HepG2 (cell line): ENCODE data around the gene LAG3. TPM values are rescaled to one million over a fixed set of nuclear protein-coding genes. Genes with fewer than 3 reads are reported as not detected.

Experiments used
- BCL3 ChIP-seq: sonication (generic); formaldehyde crosslinking; IDR thresholded peaks from 2 replicates; pipeline ENCODE4 v1.5.1; 2020; ENCODE audit warnings: mild to moderate bottlenecking, missing genetic modification reagents, moderate library complexity
- CSRNP1 ChIP-seq: sonication (generic); formaldehyde crosslinking; IDR thresholded peaks from 2 replicates; pipeline ENCODE4 v1.8.1; 2023; ENCODE audit warnings: mild to moderate bottlenecking, missing genetic modification reagents
- DMTF1 ChIP-seq: sonication (generic); formaldehyde crosslinking; IDR thresholded peaks from 2 replicates; pipeline ENCODE4 v1.4.0; 2020; ENCODE audit warnings: mild to moderate bottlenecking, missing genetic modification reagents
- ETV5 ChIP-seq: IDR thresholded peaks from 2 replicates; pipeline ENCODE4 v1.6.1; 2018; ENCODE audit warnings: missing biosample characterization, missing genetic modification reagents, inconsistent platforms, borderline replicate concordance
- IRX3 ChIP-seq: sonication (generic); formaldehyde crosslinking; IDR thresholded peaks from 2 replicates; pipeline ENCODE4 v1.8.1; 2023; ENCODE audit warnings: mild to moderate bottlenecking, low read depth, missing genetic modification reagents, borderline replicate concordance
- RBM22 ChIP-seq: fragments of 200-400 bp; formaldehyde crosslinking; optimal IDR thresholded peaks from 2 replicates; pipeline ENCODE3; 2017; ENCODE audit warnings: mild to moderate bottlenecking, low read length, moderate library complexity
- RELA ChIP-seq: sonication (generic); formaldehyde crosslinking; IDR thresholded peaks from 2 replicates; pipeline ENCODE4 v1.4.0; 2020; ENCODE audit warnings: missing genetic modification reagents
- SMAD3 ChIP-seq: sonication (generic); formaldehyde crosslinking; IDR thresholded peaks from 2 replicates; pipeline ENCODE4 v1.4.0; 2020; ENCODE audit warnings: missing genetic modification reagents
- SOX13 ChIP-seq, 3 experiments: fragments of 450-650 bp in 1 of 3; sonication (generic) in 1 of 3; formaldehyde crosslinking in 1 of 3; IDR thresholded peaks in 2 of 3; conservative IDR thresholded peaks in 1 of 3; 2 replicates each; pipeline versions ENCODE4 v1.5.0 to v1.6.1; 2016 to 2020; ENCODE audit warnings: antibody characterized with exemption in 1 of 3, mild to moderate bottlenecking in 1 of 3, missing compliant biosample characterization in 1 of 3, missing genetic modification reagents in 1 of 3, moderate library complexity in 1 of 3
- THAP8 ChIP-seq: sonication (generic); formaldehyde crosslinking; IDR thresholded peaks from 2 replicates; pipeline ENCODE4 v1.5.1; 2020; ENCODE audit warnings: missing genetic modification reagents, mild to moderate bottlenecking, borderline replicate concordance
- ZBTB38 ChIP-seq: sonication (generic); formaldehyde crosslinking; IDR thresholded peaks from 2 replicates; pipeline ENCODE4 v1.5.1; 2020; ENCODE audit warnings: mild to moderate bottlenecking, missing genetic modification reagents
- ZFP36L1 ChIP-seq: sonication (generic); formaldehyde crosslinking; IDR thresholded peaks from 2 replicates; pipeline ENCODE4 v1.8.0; 2022; ENCODE audit warnings: mild to moderate bottlenecking, missing genetic modification reagents, moderate library complexity
- ZNF30 ChIP-seq: sonication (generic); formaldehyde crosslinking; IDR thresholded peaks from 2 replicates; pipeline ENCODE4 v1.5.0; 2020; ENCODE audit warnings: mild to moderate bottlenecking, missing genetic modification reagents
- ZNF367 ChIP-seq: sonication (generic); formaldehyde crosslinking; IDR thresholded peaks from 2 replicates; pipeline ENCODE4 v1.4.0; 2020; ENCODE audit warnings: missing genetic modification reagents, borderline replicate concordance
- ZNF446 ChIP-seq: sonication (generic); formaldehyde crosslinking; IDR thresholded peaks from 2 replicates; pipeline ENCODE4 v1.5.0; 2020; ENCODE audit warnings: mild to moderate bottlenecking, missing genetic modification reagents
- ZNF512 ChIP-seq: sonication (generic); formaldehyde crosslinking; IDR thresholded peaks from 2 replicates; pipeline ENCODE4 v1.4.0; 2020; ENCODE audit warnings: mild to moderate bottlenecking, missing genetic modification reagents
- ZNF672 ChIP-seq: sonication (generic); formaldehyde crosslinking; IDR thresholded peaks from 2 replicates; pipeline ENCODE4 v1.8.1; 2022; ENCODE audit warnings: missing genetic modification reagents
- polyA plus RNA-seq, 8 experiments: library from polyadenylated mRNA; depleted of rRNA in 3 of 8; stranded (reverse) in 7 of 8; unstranded in 1 of 8; fragments of >200 nt; fragmentation: Illumina TruSeq in 4 of 8; extraction: Trizol in 4 of 8; gene quantifications; 2 replicates each; pipeline versions ENCODE4 v1.2.1 to v1.2.3, GENCODE V29; 2011 to 2016; ENCODE audit warnings: low read depth in 4 of 8, missing spikeins in 1 of 8, mixed read lengths in 1 of 8; ENCODE audit not compliant: insufficient read depth in 1 of 8
- total RNA-seq, 5 experiments: library from RNA; depleted of rRNA; stranded (reverse); fragments of >200 nt; fragmentation: Illumina TruSeq; extraction: Trizol; gene quantifications; 2 replicates each; pipeline ENCODE4 v1.2.3, GENCODE V29; 2016; ENCODE audit warnings: low read depth in 1 of 5
- TF ChIP-seq, protein P1 (sequence below): sonication (generic); formaldehyde crosslinking; IDR thresholded peaks from 2 replicates; pipeline ENCODE4 v1.4.0; 2020; ENCODE audit warnings: missing genetic modification reagents, mild to moderate bottlenecking, borderline replicate concordance

Gene LAG3
- total and polyA plus RNA-seq, 2 of the 13 experiments (the other 11 are each of a cell fraction or from before 2014, with no cell fraction given): 0.11 to 0.26 TPM

GRCh38 chr12:6723607-6724408, 48.5 kb upstream of the LAG3 start, which contains the start of gene COPS7A (continued):
- TF ChIP-seq ZFP36L1 (CRISPR knock-in tag) (0 out of 2 replicates have a peak, but pooled peaks have one; percentile 15), RELA (no peak), IRX3 (CRISPR knock-in tag) (peak; percentile 81; the same call in 1 of the 2 replicates), ZNF672 (CRISPR knock-in tag) (no peak), ETV5 (CRISPR knock-in tag) (peak; percentile 95), RBM22 (no peak), ZNF512 (no peak), DMTF1 (no peak), CSRNP1 (peak; percentile 96), THAP8 (CRISPR knock-in tag) (peak; percentile 90; the same call in 1 of the 2 replicates), ZNF446 (peak; percentile 80; the same call in 1 of the 2 replicates), SMAD3 (CRISPR knock-in tag) (no peak; the same call in 1 of the 2 replicates), SOX13 (IDR thresholded peaks at IDR 0.05) (no peak), SOX13 (CRISPR knock-in tag; conservative IDR thresholded peaks at IDR 0.05 in 1 of 2, IDR thresholded peaks at IDR 0.05 in 1 of 2) (peak in 1 of 2 experiments; percentile 63; a peak in 2 of 4 replicates), BCL3 (CRISPR knock-in tag) (peak; percentile 69; the same call in 1 of the 2 replicates), ZNF30 (CRISPR knock-in tag) (0 out of 2 replicates have a peak, but pooled peaks have one; percentile 37), ZBTB38 (CRISPR knock-in tag) (peak; percentile 91), ZNF367 (CRISPR knock-in tag) (0 out of 2 replicates have a peak, but pooled peaks have one; percentile 63)
- TF ChIP-seq, protein P1, sequence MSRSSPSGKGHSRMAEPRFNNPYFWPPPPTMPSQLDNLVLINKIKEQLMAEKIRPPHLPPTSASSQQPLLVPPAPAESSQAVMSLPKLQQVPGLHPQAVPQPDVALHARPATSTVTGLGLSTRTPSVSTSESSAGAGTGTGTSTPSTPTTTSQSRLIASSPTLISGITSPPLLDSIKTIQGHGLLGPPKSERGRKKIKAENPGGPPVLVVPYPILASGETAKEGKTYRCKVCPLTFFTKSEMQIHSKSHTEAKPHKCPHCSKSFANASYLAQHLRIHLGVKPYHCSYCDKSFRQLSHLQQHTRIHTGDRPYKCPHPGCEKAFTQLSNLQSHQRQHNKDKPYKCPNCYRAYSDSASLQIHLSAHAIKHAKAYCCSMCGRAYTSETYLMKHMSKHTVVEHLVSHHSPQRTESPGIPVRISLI: no peak
